SK-N-SH (cell line): ENCODE measurements around the gene ADAMTS6. TPM values are rescaled to one million over a fixed set of nuclear protein-coding genes. Genes with fewer than 3 reads are reported as not detected.

Source experiments
- CTCF ChIA-PET: fragments of 300-600, 350-600 bp; formaldehyde crosslinking; extraction: SDS; loops from one replicate; lab custom pipeline; 2021; lab: Yijun Ruan, JAX
- POLR2A ChIA-PET: fragments of 350-600 bp; sonication (Branson Sonifier 250); formaldehyde crosslinking; extraction: SDS; loops from one replicate; lab custom pipeline; 2020; ENCODE audit warnings: antibody characterized with exemption, inconsistent platforms; lab: Yijun Ruan, JAX
- DNase-seq: peaks from one replicate; pipeline ENCODE4 v3.0.0; 2012
- H2AFZ ChIP-seq: fragments of 200-600 bp; sonication (generic); 2 replicates; pipeline ENCODE4 v1.8.1; 2016; ENCODE audit warnings: antibody characterized with exemption, mild to moderate bottlenecking, low read depth
- H3F3A ChIP-seq: fragments of 200-600 bp; sonication (generic); replicated peaks from 2 replicates; pipeline ENCODE3; 2016; ENCODE audit warnings: antibody characterized with exemption, mild to moderate bottlenecking; ENCODE audit not compliant: insufficient read depth
- H3K27ac ChIP-seq, 2 experiments: fragments of 200-500 bp in 1 of 2; fragments of 200-600 bp in 1 of 2; sonication (Bioruptor generic) in 1 of 2; sonication (generic), shearing (Covaris generic) in 1 of 2; 2 replicates each; pipeline versions ENCODE4 v1.5.1 to v1.6.1; 2014 to 2016; ENCODE audit warnings: low read depth in 2 of 2, inconsistent platforms in 1 of 2, low read length in 1 of 2, mild to moderate bottlenecking in 1 of 2, mixed read lengths in 1 of 2
- H3K27me3 ChIP-seq: fragments of 200-600 bp; sonication (generic), shearing (Covaris generic); 2 replicates; pipeline ENCODE4 v1.6.1; 2016; ENCODE audit warnings: mixed run types; ENCODE audit not compliant: insufficient read depth
- H3K36me3 ChIP-seq, 2 experiments: fragments of 200-500 bp in 1 of 2; fragments of 200-600 bp in 1 of 2; sonication (Bioruptor generic) in 1 of 2; sonication (generic) in 1 of 2; replicated peaks in 1 of 2; 2 replicates each; pipeline versions ENCODE3 to v1.5.1; 2014 to 2016; ENCODE audit warnings: low read length in 1 of 2, mild to moderate bottlenecking in 1 of 2; ENCODE audit not compliant: insufficient read depth in 2 of 2, control insufficient read depth in 1 of 2
- H3K4me1 ChIP-seq, 2 experiments: fragments of 200-500 bp in 1 of 2; fragments of 200-600 bp in 1 of 2; sonication (Bioruptor generic) in 1 of 2; sonication (generic), shearing (Covaris generic) in 1 of 2; 2 replicates each; pipeline versions ENCODE4 v1.5.1 to v1.6.1; 2014 to 2016; ENCODE audit warnings: low read depth in 1 of 2, low read length in 1 of 2, mixed run types in 1 of 2; ENCODE audit not compliant: insufficient read depth in 2 of 2, control insufficient read depth in 1 of 2
- H3K4me2 ChIP-seq: fragments of 200-600 bp; sonication (generic), shearing (Covaris generic); 2 replicates; pipeline ENCODE4 v1.6.1; 2017; ENCODE audit warnings: mixed run types
- H3K4me3 ChIP-seq, 2 experiments: fragments of 200-500 bp in 1 of 2; fragments of 200-600 bp in 1 of 2; sonication (Bioruptor generic) in 1 of 2; sonication (generic), shearing (Covaris generic) in 1 of 2; 2 replicates each; pipeline versions ENCODE4 v1.5.1 to v1.8.1; 2014 to 2016; ENCODE audit warnings: low read depth in 2 of 2, inconsistent platforms in 1 of 2, low read length in 1 of 2, mild to moderate bottlenecking in 1 of 2, mixed read lengths in 1 of 2, moderate library complexity in 1 of 2
- H3K79me2 ChIP-seq: fragments of 200-600 bp; sonication (generic); 2 replicates; pipeline ENCODE4 v1.8.1; 2017; ENCODE audit warnings: mild to moderate bottlenecking; ENCODE audit not compliant: insufficient read depth
- H3K9ac ChIP-seq: fragments of 200-600 bp; sonication (generic); 2 replicates; pipeline ENCODE4 v1.6.1; 2017; ENCODE audit warnings: mixed run types
- H3K9me2 ChIP-seq: fragments of 200-600 bp; sonication (generic); 2 replicates; pipeline ENCODE4 v1.6.1; 2017; ENCODE audit warnings: mixed run types
- H3K9me3 ChIP-seq: fragments of 200-600 bp; sonication (generic); 2 replicates; pipeline ENCODE4 v1.6.1; 2017; ENCODE audit warnings: mixed run types, mild to moderate bottlenecking, moderate library complexity
- H4K20me1 ChIP-seq: fragments of 200-600 bp; sonication (generic); 2 replicates; pipeline ENCODE4 v1.6.1; 2017; ENCODE audit warnings: mild to moderate bottlenecking, mixed run types; ENCODE audit not compliant: insufficient read depth
- CHD2 ChIP-seq: fragments of 150-350 bp; IDR thresholded peaks from 2 replicates; pipeline ENCODE4 v1.6.1; 2018; ENCODE audit warnings: low read length; ENCODE audit not compliant: partially characterized antibody
- FOXJ3 ChIP-seq: sonication (generic); formaldehyde crosslinking; IDR thresholded peaks from 2 replicates; pipeline ENCODE4 v1.5.1; 2020; ENCODE audit warnings: mild to moderate bottlenecking, missing genetic modification reagents
- FOXM1 ChIP-seq: IDR thresholded peaks from 2 replicates; pipeline ENCODE4 v1.4.0; 2012; ENCODE audit warnings: low read depth, mild to moderate bottlenecking
- GABPA ChIP-seq: IDR thresholded peaks from 2 replicates; pipeline ENCODE4 v1.4.0; 2012; ENCODE audit warnings: low read depth, mild to moderate bottlenecking
- JUND ChIP-seq: IDR thresholded peaks from 2 replicates; pipeline ENCODE4 v1.4.0; 2012
- MXI1 ChIP-seq: IDR thresholded peaks from 2 replicates; pipeline ENCODE4 v1.6.1; 2012; ENCODE audit warnings: mild to moderate bottlenecking, low read depth, low read length, improper control_type of control experiment
- NRF1 ChIP-seq: IDR thresholded peaks from 2 replicates; pipeline ENCODE4 v1.6.1; 2012; ENCODE audit warnings: low read depth, mild to moderate bottlenecking, low read length
- POLR2AphosphoS5 ChIP-seq: IDR thresholded peaks from 2 replicates; pipeline ENCODE4 v1.6.1; 2012; ENCODE audit warnings: low read depth, low read length
- RCOR1 ChIP-seq: fragments of 150-350 bp; IDR thresholded peaks from 2 replicates; pipeline ENCODE4 v1.6.1; 2017; ENCODE audit warnings: antibody characterized with exemption, low read length
- RFX5 ChIP-seq: IDR thresholded peaks from 2 replicates; pipeline ENCODE4 v1.6.1; 2012; ENCODE audit warnings: mild to moderate bottlenecking, improper control_type of control experiment, low read length
- RXRA ChIP-seq: IDR thresholded peaks from 2 replicates; pipeline ENCODE4 v1.4.0; 2012; ENCODE audit warnings: low read depth, mild to moderate bottlenecking, borderline replicate concordance
- SIN3A ChIP-seq: IDR thresholded peaks from 2 replicates; pipeline ENCODE4 v1.6.1; 2012; ENCODE audit warnings: low read depth, mild to moderate bottlenecking, low read length, moderate library complexity, borderline replicate concordance
- SMC3 ChIP-seq: IDR thresholded peaks from 2 replicates; pipeline ENCODE4 v1.6.1; 2012; ENCODE audit warnings: low read depth, low read length, improper control_type of control experiment
- TCF12 ChIP-seq: IDR thresholded peaks from 2 replicates; pipeline ENCODE4 v1.4.0; 2012
- YY1 ChIP-seq: IDR thresholded peaks from 2 replicates; pipeline ENCODE4 v1.4.0; 2012; ENCODE audit warnings: low read depth, mild to moderate bottlenecking
- WGBS: methylation state at CpG from one replicate; pipeline ENCODE4 v1.1.6; 2017; ENCODE audit warnings: low lambda C conversion rate; 5-methylcytosine and 5-hydroxymethylcytosine counted together
- polyA plus RNA-seq, 3 experiments: library from polyadenylated mRNA; depleted of rRNA; stranded (reverse); fragments of >200 nt; gene quantifications; 2 replicates each; pipeline ENCODE4 v1.2.3, GENCODE V29; 2012
- TF ChIP-seq, protein P1 (sequence below): fragments of 150-350 bp; IDR thresholded peaks from 2 replicates; pipeline ENCODE4 v1.6.1; 2016; ENCODE audit warnings: mild to moderate bottlenecking, low read depth, low read length
- TF ChIP-seq, protein P2 (sequence below): IDR thresholded peaks from 2 replicates; pipeline ENCODE4 v1.4.0; 2012; ENCODE audit warnings: low read depth, borderline replicate concordance
- TF ChIP-seq, protein P3 (sequence below): fragments of 200-600 bp; sonication (generic); IDR thresholded peaks from 2 replicates; pipeline ENCODE4 v1.6.1; 2017; ENCODE audit warnings: antibody characterized with exemption, mild to moderate bottlenecking, moderate library complexity
- TF ChIP-seq, protein P4 (sequence below): fragments of 150-350 bp; IDR thresholded peaks from 2 replicates; pipeline ENCODE4 v1.6.1; 2017; ENCODE audit warnings: antibody characterized with exemption, low read length, low read depth, borderline replicate concordance
- TF ChIP-seq, protein P5 (sequence below): IDR thresholded peaks from 2 replicates; pipeline ENCODE4 v1.4.0; 2012; ENCODE audit warnings: low read depth, borderline replicate concordance

Gene ADAMTS6
- polyA plus RNA-seq, 1 of the 3 experiments (the other 2 are of a cell fraction): 15.0 TPM

DNA sequence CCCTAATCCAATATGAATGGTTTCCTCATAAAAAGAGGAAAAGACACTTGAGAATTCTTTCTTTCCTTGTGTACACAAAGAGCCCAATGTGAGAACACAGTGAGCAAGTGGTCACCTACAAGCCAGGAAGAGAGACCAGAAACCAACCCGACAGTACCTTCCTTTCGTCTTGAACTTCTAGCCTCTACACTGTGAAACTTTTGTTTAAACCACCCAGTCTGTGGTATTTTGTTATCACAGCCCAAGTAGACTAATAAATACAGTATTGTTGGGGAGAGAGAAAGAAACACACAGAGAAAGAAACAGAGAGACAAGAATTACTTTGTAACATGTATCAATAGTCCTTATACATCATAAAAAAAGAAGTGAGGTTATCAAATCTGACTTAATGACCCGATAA, 44.0 kb upstream of the ADAMTS6 start (continued):
- TF ChIP-seq, protein P1, sequence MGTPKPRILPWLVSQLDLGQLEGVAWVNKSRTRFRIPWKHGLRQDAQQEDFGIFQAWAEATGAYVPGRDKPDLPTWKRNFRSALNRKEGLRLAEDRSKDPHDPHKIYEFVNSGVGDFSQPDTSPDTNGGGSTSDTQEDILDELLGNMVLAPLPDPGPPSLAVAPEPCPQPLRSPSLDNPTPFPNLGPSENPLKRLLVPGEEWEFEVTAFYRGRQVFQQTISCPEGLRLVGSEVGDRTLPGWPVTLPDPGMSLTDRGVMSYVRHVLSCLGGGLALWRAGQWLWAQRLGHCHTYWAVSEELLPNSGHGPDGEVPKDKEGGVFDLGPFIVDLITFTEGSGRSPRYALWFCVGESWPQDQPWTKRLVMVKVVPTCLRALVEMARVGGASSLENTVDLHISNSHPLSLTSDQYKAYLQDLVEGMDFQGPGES: no peak
- TF ChIP-seq SIN3A: no peak
- TF ChIP-seq TCF12: no peak
- no peak for TF ChIP-seq FOXJ3 (CRISPR knock-in tag)
- no peak for TF ChIP-seq CHD2
- no peak for TF ChIP-seq MXI1
- no peak for TF ChIP-seq NRF1
- no peak for TF ChIP-seq YY1
- TF ChIP-seq RCOR1: no peak

DNA sequence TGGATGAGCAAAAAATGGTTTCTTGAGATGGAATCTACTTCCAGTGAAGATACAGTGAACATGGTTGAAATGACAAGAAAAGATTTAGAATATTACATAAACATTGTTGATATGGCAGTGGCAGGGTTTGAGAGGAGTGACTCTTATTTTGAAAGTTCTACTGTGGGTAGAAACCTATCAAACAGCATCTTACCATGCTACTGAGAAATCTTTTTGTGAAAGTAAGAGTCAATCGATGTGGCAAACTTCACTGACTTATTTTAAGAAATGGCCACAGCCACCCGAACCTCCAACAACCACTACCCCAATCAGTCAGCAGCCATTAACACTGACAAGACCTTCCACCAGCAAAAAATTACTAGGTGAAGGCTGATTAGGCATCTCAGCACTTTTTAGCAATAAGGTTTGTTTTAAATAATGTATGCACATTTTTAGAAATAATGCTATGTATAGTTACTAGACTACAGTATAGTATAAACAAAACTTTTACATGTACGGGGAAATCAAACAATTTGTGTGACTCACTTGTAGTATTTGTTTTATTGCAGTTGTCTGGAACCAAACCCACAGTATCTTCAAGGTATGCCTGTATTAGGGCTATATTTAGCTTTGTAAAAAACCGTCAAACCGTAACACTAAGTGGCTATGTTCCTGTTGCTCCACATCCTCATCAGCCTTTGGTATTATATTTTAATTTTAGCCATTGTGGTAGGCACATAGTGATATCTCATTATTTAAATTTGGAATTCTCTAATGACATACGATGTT, 30.6 kb upstream of the ADAMTS6 start:
- WGBS: 81% methylated on average over 6 of the region's 6 CpGs
- Histone ChIP-seq H2AFZ (no peak overlapping the region), H3K79me2 (no peaks in the 10 kb centered on the region), H4K20me1 (no peaks in the 10 kb centered on the region), H3F3A (peaks cover 4% of the 10 kb centered on the region), H3K9me2 (no peaks in the 10 kb centered on the region), H3K4me2 (no peak overlapping the region), H3K9ac (no peak overlapping the region), H3K9me3 (no peaks in the 10 kb centered on the region), H3K36me3 (no peaks in the 10 kb centered on the region), H3K4me3 (no peak overlapping the region), H3K27ac (no peak overlapping the region), H3K27me3 (no peaks in the 10 kb centered on the region), H3K4me1 (0 out of 4 replicates have a peak, but pooled peaks cover 0 to 1% of the 10 kb centered on the region in 2 experiments)
- CTCF ChIA-PET: no interaction called here
- POLR2A ChIA-PET: no interaction called here
- TF ChIP-seq, protein P2, sequence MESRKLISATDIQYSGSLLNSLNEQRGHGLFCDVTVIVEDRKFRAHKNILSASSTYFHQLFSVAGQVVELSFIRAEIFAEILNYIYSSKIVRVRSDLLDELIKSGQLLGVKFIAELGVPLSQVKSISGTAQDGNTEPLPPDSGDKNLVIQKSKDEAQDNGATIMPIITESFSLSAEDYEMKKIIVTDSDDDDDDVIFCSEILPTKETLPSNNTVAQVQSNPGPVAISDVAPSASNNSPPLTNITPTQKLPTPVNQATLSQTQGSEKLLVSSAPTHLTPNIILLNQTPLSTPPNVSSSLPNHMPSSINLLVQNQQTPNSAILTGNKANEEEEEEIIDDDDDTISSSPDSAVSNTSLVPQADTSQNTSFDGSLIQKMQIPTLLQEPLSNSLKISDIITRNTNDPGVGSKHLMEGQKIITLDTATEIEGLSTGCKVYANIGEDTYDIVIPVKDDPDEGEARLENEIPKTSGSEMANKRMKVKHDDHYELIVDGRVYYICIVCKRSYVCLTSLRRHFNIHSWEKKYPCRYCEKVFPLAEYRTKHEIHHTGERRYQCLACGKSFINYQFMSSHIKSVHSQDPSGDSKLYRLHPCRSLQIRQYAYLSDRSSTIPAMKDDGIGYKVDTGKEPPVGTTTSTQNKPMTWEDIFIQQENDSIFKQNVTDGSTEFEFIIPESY: no peak
- TF ChIP-seq JUND (no peak), RFX5 (no peak), SMC3 (no peak)
- DNase-seq: no peak

DNA sequence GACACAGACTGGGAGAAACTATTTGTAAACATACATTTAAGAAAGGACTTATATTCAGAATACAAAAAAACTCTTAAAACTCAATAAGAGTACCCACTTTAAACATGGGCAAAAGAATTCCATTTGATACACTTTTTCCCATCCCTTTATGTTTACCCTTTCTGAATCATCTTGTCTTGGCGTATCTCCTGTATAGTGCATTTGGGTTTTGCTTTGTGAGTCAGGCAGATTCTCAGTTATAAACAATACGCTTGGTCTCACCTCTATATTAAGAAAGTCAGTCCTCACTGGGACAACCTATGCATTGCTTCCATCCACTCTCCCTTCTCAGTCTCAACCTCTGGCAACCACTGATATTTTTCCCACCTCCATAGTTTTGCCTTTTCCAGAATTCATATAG, 27.3 kb upstream of the ADAMTS6 start:
- ChIA-PET CTCF (no interaction called here), POLR2A (no interaction called here)
- no peak overlapping the region for H3K4me2 ChIP-seq
- no peak for DNase-seq
- H2AFZ ChIP-seq: no peak overlapping the region
- peaks cover 12% of the 10 kb centered on the region for H3F3A ChIP-seq
- no peaks in the 10 kb centered on the region for H3K79me2 ChIP-seq
- H3K4me3 ChIP-seq: no peak overlapping the region
- no peak overlapping the region for H3K27ac ChIP-seq
- no peak overlapping the region for H3K9ac ChIP-seq
- H3K9me3 ChIP-seq: no peaks in the 10 kb centered on the region
- no peaks in the 10 kb centered on the region for H3K9me2 ChIP-seq
- peaks cover 0 to 4% of the 10 kb centered on the region in 2 experiments for H3K36me3 ChIP-seq
- 0 out of 4 replicates have a peak, but pooled peaks cover 0 to 3% of the 10 kb centered on the region in 2 experiments for H3K4me1 ChIP-seq
- no peaks in the 10 kb centered on the region for H3K27me3 ChIP-seq
- H4K20me1 ChIP-seq: no peaks in the 10 kb centered on the region
- WGBS: 91% methylated on average over 2 of the region's 2 CpGs
- no peak for TF ChIP-seq POLR2AphosphoS5
- TF ChIP-seq, protein P3, sequence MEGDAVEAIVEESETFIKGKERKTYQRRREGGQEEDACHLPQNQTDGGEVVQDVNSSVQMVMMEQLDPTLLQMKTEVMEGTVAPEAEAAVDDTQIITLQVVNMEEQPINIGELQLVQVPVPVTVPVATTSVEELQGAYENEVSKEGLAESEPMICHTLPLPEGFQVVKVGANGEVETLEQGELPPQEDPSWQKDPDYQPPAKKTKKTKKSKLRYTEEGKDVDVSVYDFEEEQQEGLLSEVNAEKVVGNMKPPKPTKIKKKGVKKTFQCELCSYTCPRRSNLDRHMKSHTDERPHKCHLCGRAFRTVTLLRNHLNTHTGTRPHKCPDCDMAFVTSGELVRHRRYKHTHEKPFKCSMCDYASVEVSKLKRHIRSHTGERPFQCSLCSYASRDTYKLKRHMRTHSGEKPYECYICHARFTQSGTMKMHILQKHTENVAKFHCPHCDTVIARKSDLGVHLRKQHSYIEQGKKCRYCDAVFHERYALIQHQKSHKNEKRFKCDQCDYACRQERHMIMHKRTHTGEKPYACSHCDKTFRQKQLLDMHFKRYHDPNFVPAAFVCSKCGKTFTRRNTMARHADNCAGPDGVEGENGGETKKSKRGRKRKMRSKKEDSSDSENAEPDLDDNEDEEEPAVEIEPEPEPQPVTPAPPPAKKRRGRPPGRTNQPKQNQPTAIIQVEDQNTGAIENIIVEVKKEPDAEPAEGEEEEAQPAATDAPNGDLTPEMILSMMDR: no peak
- no peak for TF ChIP-seq RXRA
- TF ChIP-seq, protein P4, sequence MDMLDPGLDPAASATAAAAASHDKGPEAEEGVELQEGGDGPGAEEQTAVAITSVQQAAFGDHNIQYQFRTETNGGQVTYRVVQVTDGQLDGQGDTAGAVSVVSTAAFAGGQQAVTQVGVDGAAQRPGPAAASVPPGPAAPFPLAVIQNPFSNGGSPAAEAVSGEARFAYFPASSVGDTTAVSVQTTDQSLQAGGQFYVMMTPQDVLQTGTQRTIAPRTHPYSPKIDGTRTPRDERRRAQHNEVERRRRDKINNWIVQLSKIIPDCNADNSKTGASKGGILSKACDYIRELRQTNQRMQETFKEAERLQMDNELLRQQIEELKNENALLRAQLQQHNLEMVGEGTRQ: no peak
- TF ChIP-seq, protein P5, sequence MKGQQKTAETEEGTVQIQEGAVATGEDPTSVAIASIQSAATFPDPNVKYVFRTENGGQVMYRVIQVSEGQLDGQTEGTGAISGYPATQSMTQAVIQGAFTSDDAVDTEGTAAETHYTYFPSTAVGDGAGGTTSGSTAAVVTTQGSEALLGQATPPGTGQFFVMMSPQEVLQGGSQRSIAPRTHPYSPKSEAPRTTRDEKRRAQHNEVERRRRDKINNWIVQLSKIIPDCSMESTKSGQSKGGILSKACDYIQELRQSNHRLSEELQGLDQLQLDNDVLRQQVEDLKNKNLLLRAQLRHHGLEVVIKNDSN: no peak
- TF ChIP-seq TCF12: no peak
- no peak for TF ChIP-seq GABPA
- no peak for TF ChIP-seq SMC3
- no peak for TF ChIP-seq RFX5
- TF ChIP-seq RCOR1: no peak
- TF ChIP-seq FOXM1: no peak
